GM11168 (cell line): Measurements from ENCODE around the gene SPRING1.
"Not testable (repeated sequence)": the region's sequence is repeated elsewhere in the genome, so short reads cannot be mapped to it uniquely, and the experiment has no call there.

ENCODE experiments used
- in situ Hi-C: fragments of 300-500 bp; cut with MboI; formaldehyde crosslinking; loops from one replicate; pipeline ENCODE4 v1.12.0; 2022; ENCODE audit warnings: low sequenced_read_pairs; ENCODE audit not compliant: unreplicated experiment

Gene SPRING1

GRCh38 chr12:116744766-116745165 is 6.9 kb upstream of the SPRING1 start:
- in situ Hi-C loops: no loop called here

- in situ Hi-C loops: not testable (repeated sequence)
Measured at GRCh38 chr12:116742787-116743186, 4.9 kb upstream of the SPRING1 start.

GRCh38 chr12:116739381-116739887 is 1.6 kb upstream of the SPRING1 start:
- in situ Hi-C loops: no loop called here

GRCh38 chr12:116736962-116737773 is 701 bp downstream of the SPRING1 start:
- in situ Hi-C loops: no loop called here

- in situ Hi-C loops: no loop called here
Measured at GRCh38 chr12:116735951-116736599, 1.8 kb downstream of the SPRING1 start.

- in situ Hi-C loops: no loop called here
Measured at GRCh38 chr12:116735084-116735483, 2.8 kb downstream of the SPRING1 start.

GRCh38 chr12:116734156-116734768 is 3.6 kb downstream of the SPRING1 start:
- in situ Hi-C loops: no loop called here

GRCh38 chr12:116731801-116732200 is 6.1 kb downstream of the SPRING1 start:
- in situ Hi-C loops: no loop called here

GRCh38 chr12:116727891-116728290 is 10.0 kb downstream of the SPRING1 start:
- in situ Hi-C loops: no loop called here

- in situ Hi-C loops: no loop called here
Measured at GRCh38 chr12:116727261-116727660, 10.6 kb downstream of the SPRING1 start.

- in situ Hi-C loops: no loop called here
Measured at GRCh38 chr12:116726694-116727093, 11.2 kb downstream of the SPRING1 start.

GRCh38 chr12:116722245-116722644 is 15.6 kb downstream of the SPRING1 start:
- in situ Hi-C loops: no loop called here

- in situ Hi-C loops: no loop called here
Measured at GRCh38 chr12:116719731-116720528, 17.9 kb downstream of the SPRING1 start.

- in situ Hi-C loops: no loop called here
Measured at GRCh38 chr12:116718655-116719454, 19.0 kb downstream of the SPRING1 start.

- in situ Hi-C loops: no loop called here
Measured at GRCh38 chr12:116717466-116718437, 20.1 kb downstream of the SPRING1 start.

- in situ Hi-C loops: no loop called here
Measured at GRCh38 chr12:116714175-116714574, 23.7 kb downstream of the SPRING1 start.

GRCh38 chr12:116713527-116713926 is 24.3 kb downstream of the SPRING1 start:
- in situ Hi-C loops: no loop called here
